WERI-Rb-1 (cell line): Measurements from ENCODE around the gene MYH1.

Source experiments
- DNase-seq: peaks from one replicate; pipeline ENCODE4 v3.0.0-alpha.2; 2020
- H3K27ac ChIP-seq: fragments of 250-450 bp; sonication (Bioruptor Pico); 2 replicates; pipeline ENCODE4 v1.5.1; 2020; ENCODE audit warnings: mild to moderate bottlenecking, moderate library complexity
- H3K27me3 ChIP-seq: fragments of 250-450 bp; sonication (Bioruptor Pico); 2 replicates; pipeline ENCODE4 v1.5.1; 2021; ENCODE audit warnings: mild to moderate bottlenecking, low read depth, moderate library complexity; ENCODE audit not compliant: insufficient read depth, severe bottlenecking
- H3K36me3 ChIP-seq: fragments of 250-450 bp; sonication (Bioruptor Pico); 2 replicates; pipeline ENCODE4 v1.5.1; 2020; ENCODE audit warnings: mild to moderate bottlenecking, moderate library complexity
- H3K4me3 ChIP-seq: 2 replicates; pipeline ENCODE4 v1.5.1; 2011; ENCODE audit warnings: low read depth, mild to moderate bottlenecking, control low read depth, low read length
- H3K9me3 ChIP-seq: fragments of 250-450 bp; sonication (Bioruptor Pico); 2 replicates; pipeline ENCODE4 v1.5.1; 2021; ENCODE audit warnings: mild to moderate bottlenecking, moderate library complexity; ENCODE audit not compliant: severe bottlenecking
- CTCF ChIP-seq: IDR thresholded peaks from 2 replicates; pipeline ENCODE4 v1.5.1; 2011; ENCODE audit warnings: low read depth, mild to moderate bottlenecking, control low read depth, inconsistent platforms, low read length

MYH1 gene

GRCh38 chr17:10526517-10526916 is 8.2 kb upstream of the MYH1 start:
- DNase-seq: no peak
- TF ChIP-seq CTCF: no peak
- Histone ChIP-seq H3K4me3 (no peak overlapping the region), H3K36me3 (no peaks in the 10 kb centered on the region), H3K9me3 (no peaks in the 10 kb centered on the region), H3K27me3 (peaks cover 4% of the 10 kb centered on the region), H3K27ac (no peak overlapping the region)

DNA sequence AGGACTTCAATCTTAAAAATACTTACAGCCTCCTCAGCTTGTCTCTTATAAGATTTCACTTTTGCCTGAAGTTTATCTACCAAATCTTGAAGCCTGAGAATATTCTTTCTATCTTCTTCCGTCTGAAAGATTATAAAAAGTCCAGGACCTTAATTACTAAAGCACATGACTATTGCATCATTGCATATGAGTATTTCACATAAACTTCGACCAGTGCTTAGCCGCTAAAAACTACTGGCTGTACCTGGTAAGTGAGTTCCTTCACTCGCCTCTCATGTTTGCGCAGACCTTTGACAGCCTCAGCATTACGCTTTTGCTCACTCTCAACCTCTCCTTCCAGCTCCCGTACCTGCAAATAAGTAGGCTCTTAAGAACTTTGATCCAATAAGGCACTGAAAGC is 4.7 kb upstream of the MYH1 start:
- no peaks in the 10 kb centered on the region for H3K36me3 ChIP-seq
- no peaks in the 10 kb centered on the region for H3K9me3 ChIP-seq
- peaks cover 10% of the 10 kb centered on the region for H3K27me3 ChIP-seq
- DNase-seq: no peak
- no peak overlapping the region for H3K4me3 ChIP-seq
- TF ChIP-seq CTCF: no peak
- H3K27ac ChIP-seq: no peak overlapping the region

GRCh38 chr17:10521949-10522348 is 3.6 kb upstream of the MYH1 start:
- Histone ChIP-seq H3K9me3 (no peaks in the 10 kb centered on the region), H3K4me3 (no peak overlapping the region), H3K27me3 (peaks cover 10% of the 10 kb centered on the region), H3K36me3 (no peaks in the 10 kb centered on the region), H3K27ac (no peak overlapping the region)
- no peak for TF ChIP-seq CTCF
- DNase-seq: no peak

- H3K36me3 ChIP-seq: no peaks in the 10 kb centered on the region
- H3K27me3 ChIP-seq: peaks cover 11% of the 10 kb centered on the region
- H3K27ac ChIP-seq: no peak overlapping the region
- DNase-seq: no peak
- no peaks in the 10 kb centered on the region for H3K9me3 ChIP-seq
- TF ChIP-seq CTCF: no peak
- no peak overlapping the region for H3K4me3 ChIP-seq
Observed at GRCh38 chr17:10516638-10517037, 1.7 kb downstream of the MYH1 start.

DNA sequence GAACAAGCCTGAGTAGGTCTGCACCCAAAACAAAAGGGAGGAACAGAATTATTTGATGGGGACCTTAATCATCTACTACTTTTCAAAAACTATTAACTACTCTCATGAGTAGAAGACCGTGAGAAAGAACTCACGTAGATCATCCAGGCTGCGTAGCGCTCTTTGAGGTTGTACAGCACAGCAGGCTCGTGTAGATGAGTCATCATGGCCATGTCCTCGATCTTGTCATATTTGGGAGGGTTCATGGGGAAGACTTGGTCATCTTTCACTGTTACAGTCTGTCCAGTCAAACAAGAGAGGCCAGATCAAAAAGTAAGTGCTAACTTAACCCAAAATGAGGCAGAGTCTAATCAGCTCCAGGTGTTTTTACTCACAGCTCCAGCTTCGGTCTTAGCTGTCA is 2.3 kb downstream of the MYH1 start:
- Histone ChIP-seq H3K9me3 (no peaks in the 10 kb centered on the region), H3K27me3 (peaks cover 9% of the 10 kb centered on the region), H3K4me3 (no peak overlapping the region), H3K27ac (no peak overlapping the region), H3K36me3 (no peaks in the 10 kb centered on the region)
- no peak for DNase-seq
- TF ChIP-seq CTCF: no peak

- no peak for TF ChIP-seq CTCF
- no peak for DNase-seq
Observed at GRCh38 chr17:10513299-10514067, 4.9 kb downstream of the MYH1 start.

More at GRCh38 chr17:10513299-10514067, 4.9 kb downstream of the MYH1 start:
- Histone ChIP-seq H3K27ac (no peak overlapping the region), H3K4me3 (no peak overlapping the region), H3K9me3 (no peaks in the 10 kb centered on the region), H3K36me3 (no peaks in the 10 kb centered on the region), H3K27me3 (peaks cover 5% of the 10 kb centered on the region)
